DND-41 (cell line): ENCODE data around the gene AMMECR1L.
A peak's percentile ranks its signal among the peaks of the same experiment; 100 is the strongest.
"Not testable (repeated sequence)": the region's sequence is repeated elsewhere in the genome, so short reads cannot be mapped to it uniquely, and the experiment has no call there.

Experiments
- ATAC-seq: fragments of 200-7000 bp; cut with Tn5 transposase; 3 replicates; pipeline ENCODE4 v1.9.1; 2021; ENCODE audit warnings: low read depth; ENCODE audit not compliant: insufficient read depth
- DNase-seq: peaks from one replicate; pipeline ENCODE4 v3.0.0-alpha.2; 2020
- H2AFZ ChIP-seq: 2 replicates; pipeline ENCODE4 v1.6.0; 2012; ENCODE audit warnings: low read depth, low read length
- H3K27ac ChIP-seq: 2 replicates; pipeline ENCODE4 v1.5.1; 2012; ENCODE audit warnings: low read length, inconsistent platforms
- H3K27me3 ChIP-seq: fragments of 200-600 bp; sonication (generic); 2 replicates; pipeline ENCODE4 v1.6.0; 2012; ENCODE audit warnings: low read length, mild to moderate bottlenecking, inconsistent platforms; ENCODE audit not compliant: insufficient read depth, poor library complexity
- H3K36me3 ChIP-seq: 2 replicates; pipeline ENCODE4 v1.5.1; 2012; ENCODE audit warnings: low read length, inconsistent platforms; ENCODE audit not compliant: insufficient read depth
- H3K4me1 ChIP-seq: 2 replicates; pipeline ENCODE4 v1.5.1; 2012; ENCODE audit warnings: mild to moderate bottlenecking, low read length; ENCODE audit not compliant: insufficient read depth
- H3K4me2 ChIP-seq: 2 replicates; pipeline ENCODE4 v1.6.0; 2012; ENCODE audit warnings: mild to moderate bottlenecking, moderate library complexity, low read length, inconsistent platforms; ENCODE audit not compliant: insufficient read depth
- H3K4me3 ChIP-seq, 2 experiments: fragments of 200-600 bp in 1 of 2; shearing (Covaris generic) in 1 of 2; 2 replicates each; pipeline ENCODE4 v1.5.1; 2012 to 2016; ENCODE audit warnings: inconsistent platforms in 2 of 2, low read length in 2 of 2, mild to moderate bottlenecking in 2 of 2, low read depth in 1 of 2, moderate library complexity in 1 of 2
- H3K79me2 ChIP-seq: 2 replicates; pipeline ENCODE4 v1.6.0; 2012; ENCODE audit warnings: low read length, inconsistent platforms; ENCODE audit not compliant: insufficient read depth
- H3K9ac ChIP-seq: 2 replicates; pipeline ENCODE4 v1.6.0; 2012; ENCODE audit warnings: low read depth, mild to moderate bottlenecking, inconsistent platforms, low read length, moderate library complexity
- H3K9me3 ChIP-seq: 2 replicates; pipeline ENCODE4 v1.5.1; 2012; ENCODE audit warnings: low read length, moderate library complexity, mild to moderate bottlenecking, inconsistent platforms; ENCODE audit not compliant: insufficient read depth, severe bottlenecking
- H4K20me1 ChIP-seq: 2 replicates; pipeline ENCODE4 v1.6.0; 2012; ENCODE audit warnings: low read length; ENCODE audit not compliant: insufficient read depth
- CTCF ChIP-seq: IDR thresholded peaks from 2 replicates; pipeline ENCODE4 v1.5.1; 2012; ENCODE audit warnings: borderline replicate concordance, low read length, moderate library complexity, mild to moderate bottlenecking; ENCODE audit not compliant: poor library complexity, severe bottlenecking; ENCODE audit errors: extremely low read depth
- EZH2 ChIP-seq: IDR thresholded peaks from 3 replicates; pipeline ENCODE4 v1.6.1; 2012; ENCODE audit warnings: borderline replicate concordance, low read depth, mild to moderate bottlenecking, moderate library complexity, low read length, inconsistent platforms; ENCODE audit not compliant: severe bottlenecking

Gene AMMECR1L

GRCh38 chr2:127834951-127835350 is 50.8 kb downstream of the AMMECR1L start:
- H3K4me2 ChIP-seq = no peak overlapping the region
- peaks cover 17% of the 10 kb centered on the region for H3K4me1 ChIP-seq
- peaks cover 7% of the 10 kb centered on the region; the same call in 1 of the 2 replicates for H4K20me1 ChIP-seq
- DNase-seq (no peak), ATAC-seq (no peak)
- no peak overlapping the region for H3K27ac ChIP-seq
- no peak overlapping the region for H2AFZ ChIP-seq
- TF ChIP-seq EZH2 (no peak), CTCF (no peak)
- no peaks in the 10 kb centered on the region for H3K27me3 ChIP-seq
- no peak overlapping the region for H3K4me3 ChIP-seq
- H3K79me2 ChIP-seq = no peaks in the 10 kb centered on the region
- H3K9ac ChIP-seq = no peak overlapping the region
- H3K36me3 ChIP-seq = no peaks in the 10 kb centered on the region
- H3K9me3 ChIP-seq = no peaks in the 10 kb centered on the region

GRCh38 chr2:127829845-127830246 is 55.9 kb downstream of the AMMECR1L start:
- no peaks in the 10 kb centered on the region for H3K27me3 ChIP-seq
- H3K36me3 ChIP-seq = no peaks in the 10 kb centered on the region
- ATAC-seq (peak; percentile 100), DNase-seq (peak; percentile 86)
- H3K9ac ChIP-seq = no peak overlapping the region
- peaks cover 12% of the 10 kb centered on the region for H3K9me3 ChIP-seq
- peak overlapping the region; percentile 54 for H3K4me2 ChIP-seq
- H3K4me1 ChIP-seq = peaks cover 34% of the 10 kb centered on the region
- TF ChIP-seq CTCF = no peak
- no peak for TF ChIP-seq EZH2
- H3K79me2 ChIP-seq = no peaks in the 10 kb centered on the region
- H4K20me1 ChIP-seq = peaks cover 11% of the 10 kb centered on the region; the same call in 1 of the 2 replicates
- H2AFZ ChIP-seq = no peak overlapping the region
- H3K27ac ChIP-seq = peak overlapping the region; percentile 57
- H3K4me3 ChIP-seq = no peak overlapping the region

- H4K20me1 ChIP-seq = peaks cover 11% of the 10 kb centered on the region; the same call in 1 of the 2 replicates
- not testable (repeated sequence) for H3K9ac ChIP-seq, H3K79me2 ChIP-seq, H3K27me3 ChIP-seq, H3K4me2 ChIP-seq, H2AFZ ChIP-seq, H3K27ac ChIP-seq, DNase-seq, H3K36me3 ChIP-seq, ATAC-seq, H3K4me3 ChIP-seq
- peaks cover 34% of the 10 kb centered on the region for H3K4me1 ChIP-seq
- H3K9me3 ChIP-seq = peaks cover 13% of the 10 kb centered on the region
These were observed 59.0 kb downstream of the AMMECR1L start for GRCh38 chr2:127826708-127827107.

GRCh38 chr2:127826047-127826446 is 59.7 kb downstream of the AMMECR1L start:
- TF ChIP-seq EZH2 = no peak
- no peak for TF ChIP-seq CTCF

More at GRCh38 chr2:127826047-127826446, 59.7 kb downstream of the AMMECR1L start:
- no peaks in the 10 kb centered on the region for H3K79me2 ChIP-seq
- no peaks in the 10 kb centered on the region for H3K36me3 ChIP-seq
- H3K9me3 ChIP-seq = peaks cover 19% of the 10 kb centered on the region
- H4K20me1 ChIP-seq = peaks cover 6% of the 10 kb centered on the region; the same call in 1 of the 2 replicates
- no peak overlapping the region for H3K4me3 ChIP-seq
- H2AFZ ChIP-seq = no peak overlapping the region
- ATAC-seq = no peak
- no peak overlapping the region for H3K4me2 ChIP-seq
- H3K4me1 ChIP-seq = peaks cover 29% of the 10 kb centered on the region
- no peaks in the 10 kb centered on the region for H3K27me3 ChIP-seq
- DNase-seq = no peak
- no peak overlapping the region for H3K27ac ChIP-seq
- H3K9ac ChIP-seq = no peak overlapping the region
